GM03348 (cell line): ENCODE data around the gene DCAF10.
"Not testable (repeated sequence)": the region's sequence is repeated elsewhere in the genome, so short reads cannot be mapped to it uniquely, and the experiment has no call there.

Experiments used
- DNase-seq: peaks from one replicate; pipeline ENCODE4 v3.0.0; 2012; ENCODE audit warnings: low spot score

Gene DCAF10

GRCh38 chr9:37800631-37801286 is at the start of gene DCAF10:
Gene DCAF10, plus strand, starts transcription at chr9:37800797. Its CDS starts 70 bp downstream, at chr9:37800867.
- peak; percentile 91 for DNase-seq

GRCh38 chr9:37751186-37751585 is 49.4 kb upstream of the DCAF10 start:
- no peak for DNase-seq

GRCh38 chr9:37751704-37752103 is 48.9 kb upstream of the DCAF10 start:
- DNase-seq: not testable (repeated sequence)

GRCh38 chr9:37752112-37752511 is 48.5 kb upstream of the DCAF10 start:
- DNase-seq: not testable (repeated sequence)

- no peak for DNase-seq
Observed at GRCh38 chr9:37752642-37753488, 47.7 kb upstream of the DCAF10 start.

- peak; percentile 87 for DNase-seq
Observed at GRCh38 chr9:37753489-37754190, 47.0 kb upstream of the DCAF10 start, which contains the start of gene TRMT10B. Gene TRMT10B, plus strand, starts transcription at chr9:37753805. Its CDS starts 8,127 bp downstream, at chr9:37761932.

GRCh38 chr9:37758747-37759146 is 41.9 kb upstream of the DCAF10 start:
- no peak for DNase-seq

GRCh38 chr9:37760416-37761161 is 40.0 kb upstream of the DCAF10 start:
- DNase-seq: peak; percentile 50

- peak; percentile 60 for DNase-seq
Observed at GRCh38 chr9:37761511-37761910, 39.1 kb upstream of the DCAF10 start.

- DNase-seq: not testable (repeated sequence)
Observed at GRCh38 chr9:37765263-37765662, 35.3 kb upstream of the DCAF10 start.

- no peak for DNase-seq
Observed at GRCh38 chr9:37769306-37769705, 31.3 kb upstream of the DCAF10 start.

GRCh38 chr9:37769995-37770394 is 30.6 kb upstream of the DCAF10 start:
- no peak for DNase-seq

GRCh38 chr9:37775216-37775919 is 25.2 kb upstream of the DCAF10 start:
- DNase-seq: no peak

GRCh38 chr9:37776328-37776727 is 24.3 kb upstream of the DCAF10 start:
- DNase-seq: no peak

- no peak for DNase-seq
Observed at GRCh38 chr9:37778534-37778933, 22.1 kb upstream of the DCAF10 start.

GRCh38 chr9:37784291-37784615 is 16.3 kb upstream of the DCAF10 start:
- no peak for DNase-seq

GRCh38 chr9:37784616-37785483 is 15.7 kb upstream of the DCAF10 start, which contains the start of gene EXOSC3:
Gene EXOSC3, minus strand, starts transcription at chr9:37785064. Its CDS starts 20 bp downstream, at chr9:37785044.
- peak; percentile 89 for DNase-seq

- DNase-seq: no peak
Observed at GRCh38 chr9:37787059-37787458, 13.5 kb upstream of the DCAF10 start.

GRCh38 chr9:37788332-37788731 is 12.3 kb upstream of the DCAF10 start:
- no peak for DNase-seq

- DNase-seq: no peak
Observed at GRCh38 chr9:37790096-37790495, 10.5 kb upstream of the DCAF10 start.
